ENCODE data around the gene ARCN1. TPM values are rescaled to one million over a fixed set of nuclear protein-coding genes. Genes with fewer than 3 reads are reported as not detected.

ARCN1 gene
- total RNA-seq, 2 experiments from 2014 or later: 107 to 108 TPM

DNA sequence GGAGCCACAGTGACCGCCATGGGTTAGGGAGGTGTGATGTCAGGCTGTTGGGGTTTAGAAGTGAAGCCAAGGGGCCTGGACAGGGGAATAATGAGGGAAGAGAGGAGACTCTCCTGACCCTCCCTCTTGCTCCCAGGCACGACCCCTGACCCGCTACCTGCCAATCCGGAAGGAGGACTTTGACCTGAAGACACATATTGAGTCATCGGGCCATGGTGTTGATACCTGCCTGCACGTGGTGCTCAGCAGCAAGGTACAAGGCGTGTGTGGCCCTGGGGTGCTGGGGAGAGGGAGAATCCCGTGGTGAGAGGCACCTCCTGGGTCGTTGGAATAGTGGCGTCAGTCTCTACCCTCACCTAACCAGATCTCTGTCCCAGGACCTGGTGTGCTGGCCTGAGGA, 77.7 kb downstream of the ARCN1 start:
- no peak overlapping the region for H3K4me3 Mint-ChIP-seq
- ATAC-seq (ENCODE audit: low read depth) (no peak), DNase-seq (no peak)
- peaks cover 6% of the 10 kb centered on the region for H3K4me1 Mint-ChIP-seq
- POLR2A ChIA-PET: no interaction called here
- H3K36me3 Mint-ChIP-seq: no peaks in the 10 kb centered on the region
- no peak overlapping the region for H3K27ac Mint-ChIP-seq
- H3K27me3 Mint-ChIP-seq: peaks cover 1% of the 10 kb centered on the region
- no peaks in the 10 kb centered on the region for H3K9me3 Mint-ChIP-seq

DNA sequence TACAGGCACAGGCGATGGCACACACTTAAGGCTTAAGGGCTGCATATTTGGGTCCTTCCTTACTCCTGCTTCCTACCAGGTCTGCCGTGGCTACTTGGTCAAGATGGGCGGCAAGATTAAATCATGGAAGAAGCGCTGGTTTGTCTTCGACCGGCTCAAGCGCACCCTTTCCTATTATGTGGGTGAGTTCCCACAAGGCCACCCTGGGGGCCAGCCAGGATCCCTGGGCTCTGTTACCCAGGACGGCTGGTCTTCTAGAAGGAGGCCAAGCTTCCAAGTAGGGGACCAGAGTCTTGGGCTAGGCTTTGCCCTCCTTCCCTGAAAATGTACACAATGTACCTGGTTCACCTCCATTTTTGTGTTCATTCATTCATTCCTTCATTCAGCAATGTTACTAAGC, 78.2 kb downstream of the ARCN1 start:
- Mint-ChIP-seq H3K27me3 (peaks cover 1% of the 10 kb centered on the region), H3K4me1 (peaks cover 6% of the 10 kb centered on the region), H3K36me3 (no peaks in the 10 kb centered on the region), H3K27ac (no peak overlapping the region), H3K4me3 (no peak overlapping the region), H3K9me3 (no peaks in the 10 kb centered on the region)
- no peak for DNase-seq
- POLR2A ChIA-PET: no interaction called here
- no peak for ATAC-seq (ENCODE audit: low read depth)

DNA sequence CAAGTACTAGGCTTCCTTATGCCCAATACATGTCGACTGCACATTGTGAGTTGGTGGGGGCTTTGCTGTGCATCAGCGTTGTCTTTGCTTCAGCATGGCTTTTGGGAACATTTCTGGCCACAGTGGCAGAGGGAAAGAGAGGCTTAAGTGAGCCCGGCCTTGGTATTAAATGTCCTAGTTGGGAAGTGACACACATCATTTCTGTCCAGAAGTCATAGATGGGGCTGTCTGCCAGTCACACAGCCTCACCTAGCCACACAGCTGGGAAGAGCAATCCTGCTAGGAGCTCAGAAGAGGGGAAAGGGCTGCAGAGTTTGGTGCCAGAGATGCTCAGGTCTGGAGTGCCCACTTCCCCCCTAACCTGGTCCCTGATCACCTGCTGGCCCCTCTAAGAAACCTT, 79.6 kb downstream of the ARCN1 start:
- Mint-ChIP-seq H3K27ac (no peak overlapping the region), H3K4me1 (peaks cover 6% of the 10 kb centered on the region), H3K27me3 (peaks cover 1% of the 10 kb centered on the region), H3K9me3 (no peaks in the 10 kb centered on the region), H3K4me3 (no peak overlapping the region), H3K36me3 (no peaks in the 10 kb centered on the region)
- POLR2A ChIA-PET: no interaction called here
- ATAC-seq (ENCODE audit: low read depth) (no peak), DNase-seq (no peak)

Small RNAs within 50 kb of the gene (microRNA-seq; reads per million reads assigned to microRNA genes)
- not detected for gene MIR6716

Other genes with a start within 250 kb of the ARCN1 start
- gene CD3D, start 229.7 kb upstream of the ARCN1 start, total RNA-seq: 100 to 1,000 TPM; 424 to 433 TPM
- gene CD3G, start 228.1 kb upstream of the ARCN1 start, total RNA-seq: 100 to 1,000 TPM; 199 to 212 TPM
- gene UBE4A, start 212.8 kb upstream of the ARCN1 start, total RNA-seq: 10 to 100 TPM; 43.4 to 44.4 TPM
- gene ATP5MG, start 170.8 kb upstream of the ARCN1 start, total RNA-seq: 100 to 1,000 TPM; 202 to 224 TPM
- 100 to 1,000 TPM; 117 to 126 TPM for gene KMT2A, start 135.9 kb upstream of the ARCN1 start, total RNA-seq
- gene TTC36, start 44.9 kb upstream of the ARCN1 start, total RNA-seq: 1 to 10 TPM in 1 of 2 experiments, under 1 TPM in 1; 0.68 to 1.0 TPM
- gene TMEM25, start 41.2 kb upstream of the ARCN1 start, total RNA-seq: 10 to 100 TPM; 11.8 to 12.5 TPM
- gene IFT46, start 6.5 kb upstream of the ARCN1 start, total RNA-seq: 10 to 100 TPM; 12.1 to 14.3 TPM
- gene PHLDB1, start 35.2 kb downstream of the ARCN1 start, total RNA-seq: 1 to 10 TPM; 2.7 to 3.3 TPM
- gene TREH, start 107.2 kb downstream of the ARCN1 start, total RNA-seq: not detected
- 100 to 1,000 TPM; 193 to 212 TPM for gene DDX6, start 218.8 kb downstream of the ARCN1 start, total RNA-seq

Measured in activated naive CD8-positive, alpha-beta T cell treated with anti-CD3 and anti-CD28 coated beads, Interleukin-2, amount 10 ng/mL, durations not matched to agents 7 days and 5 days (primary cell).